ENCODE data around the gene DNALI1.

The DNALI1 gene

DNA sequence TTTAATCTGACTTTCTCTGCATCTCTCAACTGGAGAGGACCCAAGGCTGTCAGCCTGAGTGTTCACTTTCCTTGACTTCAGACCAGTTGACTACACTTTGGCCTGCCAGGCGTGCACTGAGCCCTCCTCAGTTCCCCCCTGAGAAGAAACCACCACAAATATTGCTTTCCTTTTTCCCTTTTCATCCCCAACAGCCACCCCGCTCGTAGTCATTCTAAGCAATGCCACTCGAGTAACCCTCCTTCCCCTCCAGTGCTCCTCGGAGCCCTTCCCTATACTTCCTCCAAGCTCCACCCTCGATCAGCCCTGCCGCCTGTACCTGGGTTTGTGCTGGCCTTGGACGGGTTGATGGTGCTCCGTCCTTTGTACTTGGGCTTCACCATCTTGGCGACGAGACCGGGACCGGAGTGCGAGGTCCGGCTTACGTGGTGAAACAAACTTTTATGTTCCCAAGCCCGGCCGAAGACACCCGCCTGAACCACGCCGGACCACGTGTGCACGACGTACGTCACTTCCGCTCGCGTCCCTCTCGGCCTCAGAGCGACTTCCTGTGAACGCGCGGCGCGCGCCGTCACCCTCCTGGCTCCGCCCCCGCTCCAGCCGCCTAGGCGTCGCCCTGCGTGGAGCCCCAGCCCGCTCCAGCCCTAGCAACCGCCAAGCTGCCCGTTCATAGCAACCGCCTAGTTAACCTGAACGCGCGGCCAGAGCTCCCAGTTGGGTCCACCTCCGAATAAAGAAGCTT lies 38.9 kb downstream of the DNALI1 start, which contains the start of gene GNL2:
Gene GNL2 (minus strand): TSS at position 498 of the 742 bp plus-strand sequence. CDS start 115 bp downstream, at position 383.
- no peak for TF ChIP-seq JUND (IDR thresholded peaks at IDR 0.05; ENCODE audit: low read depth)
- peak; percentile 83 to 93 for DNase-seq (ENCODE audit: low read depth in 1 of 2, low spot score in 1 of 2)
- in situ Hi-C loops (cut with HindIII; ENCODE audit: low pct_unique_long_range_greater_than_20kb, low sequenced_read_pairs): no loop called here

DNA sequence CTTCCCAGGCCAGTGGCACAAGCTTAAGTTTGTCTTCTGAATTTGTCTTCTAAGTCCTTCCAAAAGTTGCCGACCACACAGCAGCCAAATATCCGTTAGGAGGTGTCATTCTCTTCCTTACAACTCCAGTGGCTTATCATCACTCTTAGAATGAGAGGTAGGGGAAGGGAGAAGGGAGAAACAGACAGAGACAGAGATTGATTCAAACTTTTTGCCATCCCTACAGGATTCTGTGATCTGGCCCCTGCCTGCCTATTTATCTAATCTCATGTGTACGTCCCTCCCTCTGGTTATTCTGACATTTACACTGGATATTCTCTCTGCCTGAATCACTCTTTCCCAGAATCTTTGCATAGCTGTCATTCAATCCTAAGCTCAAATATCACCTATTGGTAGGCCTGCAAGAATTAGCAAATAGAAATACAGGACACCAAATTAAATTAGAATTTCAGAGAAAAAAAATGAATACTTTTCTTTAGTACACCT lies 39.5 kb downstream of the DNALI1 start:
- TF ChIP-seq JUND (IDR thresholded peaks at IDR 0.05; ENCODE audit: low read depth): no peak
- in situ Hi-C loops (cut with HindIII; ENCODE audit: low pct_unique_long_range_greater_than_20kb, low sequenced_read_pairs): no loop called here
- DNase-seq (ENCODE audit: low read depth in 1 of 2, low spot score in 1 of 2): no peak

DNA sequence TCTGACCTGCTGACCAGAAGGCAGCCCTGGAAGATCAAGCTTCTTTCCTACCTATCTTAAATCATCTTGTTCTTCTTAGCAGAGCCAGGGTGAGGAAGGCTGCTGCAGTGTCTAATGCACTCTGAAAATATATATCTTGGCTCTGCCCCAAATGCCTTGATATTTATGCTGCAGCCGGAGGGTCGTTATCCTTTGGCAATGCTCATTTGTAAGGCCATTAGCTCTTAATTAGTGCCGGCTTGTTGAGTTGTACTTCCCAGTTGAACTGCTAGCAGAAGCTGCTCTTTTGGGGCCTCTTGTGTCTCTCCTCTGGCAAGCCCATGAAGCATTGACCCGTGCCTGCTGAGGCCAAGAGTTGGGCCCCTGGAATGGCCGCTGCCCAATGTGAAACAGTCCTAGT lies 43.2 kb downstream of the DNALI1 start:
- in situ Hi-C loops (cut with HindIII; ENCODE audit: low pct_unique_long_range_greater_than_20kb, low sequenced_read_pairs): no loop called here
- DNase-seq (ENCODE audit: low read depth in 1 of 2, low spot score in 1 of 2): no peak

GRCh38 chr1:37601441-37601840 lies 44.7 kb downstream of the DNALI1 start:
- no peak for TF ChIP-seq JUND (IDR thresholded peaks at IDR 0.05; ENCODE audit: low read depth)
- DNase-seq (ENCODE audit: low read depth in 1 of 2, low spot score in 1 of 2): no peak
- in situ Hi-C loops (cut with HindIII; ENCODE audit: low pct_unique_long_range_greater_than_20kb, low sequenced_read_pairs): no loop called here

More for the DNA sequence above, 43.2 kb downstream of the DNALI1 start:
- no peak for TF ChIP-seq JUND (IDR thresholded peaks at IDR 0.05; ENCODE audit: low read depth)

DNA sequence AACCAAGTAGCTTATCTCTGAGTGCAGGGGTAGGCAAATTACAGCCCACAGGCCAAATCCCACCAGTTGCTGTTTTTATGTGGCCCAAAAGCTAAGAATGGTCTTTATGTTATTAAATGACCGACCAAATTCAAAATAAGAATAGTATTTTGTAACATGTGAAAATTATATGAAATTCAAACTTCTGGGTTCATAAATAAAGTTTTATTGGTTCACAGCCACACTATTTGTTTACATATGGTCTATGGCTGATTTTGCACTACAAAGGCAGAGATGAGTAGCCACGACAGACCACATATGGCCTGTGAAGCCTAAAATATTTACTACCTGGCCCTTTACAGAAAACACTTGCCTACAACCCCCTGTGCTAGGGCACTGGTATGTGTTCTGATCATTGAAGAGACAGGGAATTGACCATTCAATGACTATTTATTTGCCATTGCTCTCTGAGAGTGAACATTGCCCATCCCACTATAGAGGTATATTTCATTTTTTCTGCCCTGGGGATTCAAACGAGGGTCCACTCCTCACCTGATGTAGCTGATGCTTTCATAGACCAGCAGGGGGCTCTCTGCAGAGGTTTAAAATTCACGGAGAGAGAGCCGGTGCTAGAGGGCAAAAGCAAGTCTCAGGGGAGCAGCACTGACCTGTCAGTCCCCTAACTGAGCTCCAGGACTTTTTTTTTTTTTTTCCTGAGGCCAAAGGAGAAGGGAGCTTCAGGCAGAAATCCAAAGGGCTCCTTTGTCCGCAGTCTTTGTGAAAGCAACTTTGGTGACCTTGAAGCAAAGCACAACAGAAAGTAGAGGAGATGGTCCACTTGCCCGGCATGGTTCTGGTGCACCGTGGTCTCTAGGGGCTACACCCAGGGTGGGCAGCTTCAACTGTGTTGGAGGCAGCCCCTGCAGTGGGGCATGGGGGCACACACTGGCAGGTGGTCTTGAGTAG lies 46.3 kb downstream of the DNALI1 start:
- in situ Hi-C loops (cut with HindIII; ENCODE audit: low pct_unique_long_range_greater_than_20kb, low sequenced_read_pairs): no loop called here
- DNase-seq (ENCODE audit: low read depth in 1 of 2, low spot score in 1 of 2): peak; percentile 12 to 48
- no peak for TF ChIP-seq JUND (IDR thresholded peaks at IDR 0.05; ENCODE audit: low read depth)

GRCh38 chr1:37605061-37605650 lies 48.4 kb downstream of the DNALI1 start:
- in situ Hi-C loops (cut with HindIII; ENCODE audit: low pct_unique_long_range_greater_than_20kb, low sequenced_read_pairs): no loop called here
- no peak for DNase-seq (ENCODE audit: low read depth in 1 of 2, low spot score in 1 of 2)
- TF ChIP-seq JUND (IDR thresholded peaks at IDR 0.05; ENCODE audit: low read depth): no peak

GRCh38 chr1:37605806-37606474 lies 49.2 kb downstream of the DNALI1 start:
- TF ChIP-seq JUND (IDR thresholded peaks at IDR 0.05; ENCODE audit: low read depth): no peak
- no peak for DNase-seq (ENCODE audit: low read depth in 1 of 2, low spot score in 1 of 2)
- in situ Hi-C loops (cut with HindIII; ENCODE audit: low pct_unique_long_range_greater_than_20kb, low sequenced_read_pairs): no loop called here

DNA sequence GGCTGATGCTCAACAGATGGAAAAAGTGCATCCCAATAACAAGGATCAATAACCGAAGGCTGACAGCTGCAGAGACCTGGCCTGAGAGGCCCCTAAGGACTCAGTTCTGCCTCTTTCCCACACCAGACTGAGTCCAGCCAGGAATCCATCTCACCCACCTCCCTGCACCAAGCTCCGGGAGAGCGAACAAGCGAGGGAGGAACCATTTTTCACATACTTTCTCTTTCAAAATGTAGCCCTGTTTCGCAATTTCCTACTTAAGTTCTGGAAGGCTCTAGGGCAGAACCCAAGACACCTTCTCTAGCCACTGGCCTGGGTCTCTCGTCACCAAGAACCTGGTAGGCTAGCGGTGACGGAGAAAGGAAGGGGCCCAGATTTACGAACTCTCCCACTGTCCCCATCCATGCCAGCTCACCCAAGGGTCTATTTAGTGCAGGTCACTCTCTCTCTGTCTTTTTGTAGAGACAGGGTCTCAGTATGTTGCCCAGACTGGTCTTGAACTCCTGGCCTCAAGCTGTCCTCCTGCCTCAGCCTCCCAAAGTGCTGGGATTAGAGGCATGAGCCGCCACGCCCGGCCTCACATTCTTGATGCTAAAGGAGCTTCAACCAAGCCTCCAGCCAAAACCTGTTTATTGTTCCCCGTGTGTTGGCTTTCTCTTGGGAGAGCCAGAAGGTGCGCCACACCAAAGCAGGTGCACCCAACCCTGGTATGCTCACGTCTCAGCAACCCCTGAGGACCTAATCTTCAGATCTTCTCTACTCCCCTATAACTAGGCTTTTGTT lies 49.9 kb downstream of the DNALI1 start:
- TF ChIP-seq JUND (IDR thresholded peaks at IDR 0.05; ENCODE audit: low read depth): no peak
- in situ Hi-C loops (cut with HindIII; ENCODE audit: low pct_unique_long_range_greater_than_20kb, low sequenced_read_pairs): no loop called here
- no peak for DNase-seq (ENCODE audit: low read depth in 1 of 2, low spot score in 1 of 2)

- TF ChIP-seq JUND (IDR thresholded peaks at IDR 0.05; ENCODE audit: low read depth): no peak
- in situ Hi-C loops (cut with HindIII; ENCODE audit: low pct_unique_long_range_greater_than_20kb, low sequenced_read_pairs): no loop called here
These were observed 52.3 kb downstream of the DNALI1 start for GRCh38 chr1:37609002-37609401.

DNA sequence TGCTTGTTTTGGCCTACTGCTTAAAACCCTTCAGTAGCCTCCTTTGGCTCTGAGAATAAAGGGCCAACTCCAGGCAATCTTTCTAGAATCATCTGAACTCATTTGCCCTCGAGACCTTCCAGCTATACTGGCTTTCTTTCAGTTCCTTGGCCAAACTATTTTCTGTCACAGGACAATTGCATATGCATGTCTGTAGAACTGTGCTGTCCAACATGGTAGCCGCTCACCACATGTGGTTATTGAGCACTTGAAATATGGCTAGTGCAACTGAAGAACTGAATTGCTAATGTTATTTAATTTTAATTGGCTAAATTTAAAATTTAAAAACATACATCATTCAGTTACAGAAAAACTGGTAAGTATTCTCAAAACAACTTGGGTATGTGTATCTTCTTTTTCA lies 53.3 kb downstream of the DNALI1 start:
- no peak for TF ChIP-seq JUND (IDR thresholded peaks at IDR 0.05; ENCODE audit: low read depth)
- in situ Hi-C loops (cut with HindIII; ENCODE audit: low pct_unique_long_range_greater_than_20kb, low sequenced_read_pairs): no loop called here
- DNase-seq (ENCODE audit: low read depth in 1 of 2, low spot score in 1 of 2): no peak

More at GRCh38 chr1:37609002-37609401, 52.3 kb downstream of the DNALI1 start:
- DNase-seq (ENCODE audit: low read depth in 1 of 2, low spot score in 1 of 2): no peak

DNA sequence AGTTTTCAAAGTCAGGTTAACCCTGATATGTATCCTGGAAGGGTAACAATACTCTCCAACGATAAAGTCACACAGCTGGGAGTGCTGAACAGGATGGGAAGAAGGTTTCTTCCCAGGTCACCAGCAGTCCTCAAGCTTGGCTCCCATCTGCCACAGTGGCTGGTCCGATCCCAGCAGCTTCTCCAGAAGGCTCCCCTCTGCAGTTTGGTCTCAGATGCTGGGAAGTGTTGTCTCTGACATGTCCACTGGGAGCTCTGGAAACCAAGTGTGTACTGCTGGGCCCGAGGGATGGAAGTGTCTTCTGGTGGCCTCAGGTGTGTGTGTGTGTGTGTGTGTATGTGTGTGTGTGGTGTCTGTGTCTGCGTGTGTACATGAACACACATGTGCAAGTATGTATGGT lies 55.4 kb downstream of the DNALI1 start:
- DNase-seq (ENCODE audit: low read depth in 1 of 2, low spot score in 1 of 2): no peak
- TF ChIP-seq JUND (IDR thresholded peaks at IDR 0.05; ENCODE audit: low read depth): no peak
- in situ Hi-C loops (cut with HindIII; ENCODE audit: low pct_unique_long_range_greater_than_20kb, low sequenced_read_pairs): no loop called here
